Subcutaneous abdominal adipose tissue (tissue), 5 donors: ENCODE results near the gene FAN1.
A peak's percentile ranks its signal among the peaks of the same experiment; 100 is the strongest.

Experiments used
- H3K27ac ChIP-seq: one replicate; pipeline ENCODE4 v1.7.0; 2013; ENCODE audit warnings: low read depth, mild to moderate bottlenecking, inconsistent platforms, low read length, moderate library complexity
- H3K27me3 ChIP-seq, 5 donors: one replicate each; pipeline ENCODE4 v1.7.0; 2013; ENCODE audit warnings: low read length in 5 of 5, inconsistent platforms in 1 of 5; ENCODE audit not compliant: control insufficient read depth in 5 of 5, insufficient read depth in 4 of 5
- H3K36me3 ChIP-seq, 5 donors: one replicate each; pipeline ENCODE4 v1.7.0; 2013; ENCODE audit warnings: low read length in 5 of 5; ENCODE audit not compliant: control insufficient read depth in 5 of 5, insufficient read depth in 5 of 5
- H3K4me1 ChIP-seq, 5 donors: one replicate each; pipeline ENCODE4 v1.7.0; 2013; ENCODE audit warnings: low read length in 5 of 5, mild to moderate bottlenecking in 3 of 5, moderate library complexity in 1 of 5; ENCODE audit not compliant: control insufficient read depth in 5 of 5, insufficient read depth in 5 of 5
- H3K4me3 ChIP-seq, 5 donors: one replicate each; pipeline ENCODE4 v1.7.0; 2013; ENCODE audit warnings: low read length in 5 of 5, low read depth in 1 of 5
- H3K9ac ChIP-seq, 5 donors: one replicate each; pipeline ENCODE4 v1.7.0; 2013; ENCODE audit warnings: low read length in 5 of 5, mild to moderate bottlenecking in 4 of 5, moderate library complexity in 3 of 5
- H3K9me3 ChIP-seq, 5 donors: one replicate each; pipeline ENCODE4 v1.7.0; 2013; ENCODE audit warnings: low read length in 5 of 5; ENCODE audit not compliant: control insufficient read depth in 5 of 5
- donor health status: healthy.
- donor health status: healthy.
- donor health status: healthy.
- donor health status: healthy.
- donor health status: healthy.

The FAN1 gene

DNA sequence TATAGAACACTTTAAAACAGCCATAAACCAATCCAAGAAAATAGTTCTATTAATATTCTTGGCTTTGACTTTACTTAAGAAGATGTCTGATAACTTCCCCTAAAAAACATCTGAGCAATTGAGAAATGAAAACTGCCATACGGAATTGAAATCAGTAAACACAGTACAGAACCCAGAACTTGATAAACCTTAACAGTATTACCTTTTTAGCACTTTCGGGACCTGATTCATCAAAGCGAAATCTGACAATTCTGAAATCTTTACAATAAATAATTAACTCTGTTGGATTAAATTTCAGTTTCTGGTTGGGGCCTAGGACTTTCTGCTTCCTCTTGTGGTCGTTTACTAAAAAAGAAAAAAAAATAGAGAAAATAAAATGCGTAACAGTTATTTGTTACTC is 70.4 kb downstream of the FAN1 start:
- Histone ChIP-seq H3K4me3 (no peak overlapping the region), H3K27me3 (no peaks in the 10 kb centered on the region)

GRCh38 chr15:30978328-30978727 is 74.6 kb downstream of the FAN1 start:
- peaks cover 3 to 41% (median 27%) of the 10 kb centered on the region in 5 donors for H3K4me1 ChIP-seq
- H3K36me3 ChIP-seq, result peaks cover 26 to 47% (median 35%) of the 10 kb centered on the region in 5 donors

More for the DNA sequence above, 70.4 kb downstream of the FAN1 start:
- no peaks in the 10 kb centered on the region for H3K9me3 ChIP-seq
- H3K27ac ChIP-seq, result no peak overlapping the region
- H3K9ac ChIP-seq, result no peak overlapping the region
- H3K36me3 ChIP-seq, result peaks cover 18 to 47% (median 42%) of the 10 kb centered on the region in 5 donors
- peaks cover 3 to 18% (median 9%) of the 10 kb centered on the region in 5 donors for H3K4me1 ChIP-seq

GRCh38 chr15:30979457-30979856 is 75.7 kb downstream of the FAN1 start:
- H3K4me3 ChIP-seq, result no peak overlapping the region
- peaks cover 5 to 52% (median 38%) of the 10 kb centered on the region in 5 donors for H3K4me1 ChIP-seq
- no peaks in the 10 kb centered on the region for H3K27me3 ChIP-seq
- no peaks in the 10 kb centered on the region for H3K9me3 ChIP-seq
- no peak overlapping the region for H3K27ac ChIP-seq
- H3K36me3 ChIP-seq, result peaks cover 22 to 40% (median 27%) of the 10 kb centered on the region in 5 donors
- H3K9ac ChIP-seq, result no peak overlapping the region

More at GRCh38 chr15:30978328-30978727, 74.6 kb downstream of the FAN1 start:
- Histone ChIP-seq H3K27me3 (no peaks in the 10 kb centered on the region), H3K27ac (no peak overlapping the region), H3K9ac (no peak overlapping the region), H3K4me3 (no peak overlapping the region), H3K9me3 (no peaks in the 10 kb centered on the region)

- no peaks in the 10 kb centered on the region for H3K27me3 ChIP-seq
- H3K9ac ChIP-seq, result peak overlapping the region in 2 of 5 donors; percentile 19 to 56
- peak overlapping the region; percentile 41 for H3K27ac ChIP-seq
- H3K4me3 ChIP-seq, result no peak overlapping the region
- peaks cover 19 to 40% (median 30%) of the 10 kb centered on the region in 5 donors for H3K36me3 ChIP-seq
- peaks cover 18 to 65% (median 55%) of the 10 kb centered on the region in 5 donors for H3K4me1 ChIP-seq
- no peaks in the 10 kb centered on the region for H3K9me3 ChIP-seq
Observed at GRCh38 chr15:30984118-30984517, 80.4 kb downstream of the FAN1 start.

DNA sequence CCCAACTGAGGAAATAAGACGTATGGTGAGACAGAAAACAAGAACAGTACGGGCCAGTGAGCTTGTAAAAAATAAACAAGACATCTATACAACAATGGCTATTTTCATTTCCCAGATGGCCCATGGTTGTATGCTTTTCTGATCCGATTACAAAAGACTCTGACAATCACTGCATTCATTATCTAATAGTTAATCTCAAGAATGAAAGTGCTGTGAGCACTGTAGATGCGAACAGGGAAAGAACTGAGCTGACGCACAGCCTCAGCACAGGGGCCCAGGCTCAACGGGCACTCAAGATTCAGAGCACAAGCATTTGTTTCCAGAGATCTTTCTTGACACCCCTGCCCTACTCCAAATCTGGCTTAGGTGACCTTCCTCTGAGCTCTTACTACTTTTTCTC is 80.8 kb downstream of the FAN1 start:
- H3K4me3 ChIP-seq, result peak overlapping the region in 2 of 5 donors; percentile 4 to 18
- peaks cover 18 to 65% (median 56%) of the 10 kb centered on the region in 5 donors for H3K4me1 ChIP-seq
- H3K9ac ChIP-seq, result peak overlapping the region in 1 of 5 donors; percentile 19

DNA sequence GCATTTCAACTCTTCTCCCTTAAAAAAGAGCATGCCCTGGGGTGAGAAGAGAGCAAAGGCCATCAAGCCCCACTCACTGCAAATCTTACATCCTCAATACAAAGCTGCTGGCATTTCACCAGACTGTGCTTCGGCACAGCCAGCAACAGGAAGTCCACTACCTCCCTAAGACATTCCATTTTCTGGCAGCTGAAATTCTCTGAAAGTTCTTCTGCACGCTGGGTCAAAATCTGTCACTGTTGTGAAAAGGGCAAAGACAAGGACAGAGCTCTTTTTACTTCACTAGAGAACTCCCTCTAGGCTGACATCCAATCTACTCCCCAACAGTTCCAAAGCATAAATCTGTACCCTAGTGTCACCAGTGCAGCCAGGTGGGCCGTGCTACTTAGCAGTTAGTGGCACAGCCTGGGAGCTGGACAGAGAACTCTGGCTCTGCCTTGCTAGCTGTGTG is 81.4 kb downstream of the FAN1 start:
- peak overlapping the region; percentile 41 for H3K27ac ChIP-seq
- peak overlapping the region in 2 of 5 donors; percentile 18 to 24 for H3K4me3 ChIP-seq
- H3K9me3 ChIP-seq, result no peaks in the 10 kb centered on the region
- H3K4me1 ChIP-seq, result peaks cover 18 to 65% (median 56%) of the 10 kb centered on the region in 5 donors
- peak overlapping the region in 2 of 5 donors; percentile 19 to 53 for H3K9ac ChIP-seq
- H3K36me3 ChIP-seq, result peaks cover 12 to 36% (median 27%) of the 10 kb centered on the region in 5 donors
- H3K27me3 ChIP-seq, result no peaks in the 10 kb centered on the region

More for the DNA sequence above, 80.8 kb downstream of the FAN1 start:
- no peaks in the 10 kb centered on the region for H3K9me3 ChIP-seq
- H3K36me3 ChIP-seq, result peaks cover 18 to 40% (median 30%) of the 10 kb centered on the region in 5 donors
- H3K27me3 ChIP-seq, result no peaks in the 10 kb centered on the region
- peak overlapping the region; percentile 41 for H3K27ac ChIP-seq

DNA sequence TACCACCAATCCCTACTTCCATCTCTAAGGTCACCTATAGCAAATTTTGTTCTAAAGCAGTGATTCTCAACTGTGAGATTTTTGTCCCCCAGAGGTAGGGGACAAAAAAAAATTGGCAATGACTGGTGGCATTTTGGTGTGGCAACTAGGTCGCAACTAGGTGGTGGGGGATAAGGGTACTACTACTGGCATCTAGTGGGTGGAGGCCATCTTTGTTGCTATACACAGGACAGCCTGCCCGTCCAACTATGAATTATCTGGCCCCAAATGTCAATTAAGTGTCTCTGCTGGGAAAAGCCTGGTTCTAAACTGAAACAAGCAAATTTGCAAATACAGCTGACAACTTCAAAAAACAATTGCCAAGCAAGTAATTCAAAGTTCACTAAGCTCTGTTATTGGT is 86.3 kb downstream of the FAN1 start:
- peaks cover 0 to 18% (median 12%) of the 10 kb centered on the region in 5 donors for H3K36me3 ChIP-seq
- H3K4me3 ChIP-seq, result peak overlapping the region; percentile 88 to 97 (median 94)
- no peaks in the 10 kb centered on the region for H3K27me3 ChIP-seq
- H3K9ac ChIP-seq, result peak overlapping the region in 4 of 5 donors; percentile 14 to 98 (median 87)
- peaks cover 12 to 47% (median 44%) of the 10 kb centered on the region in 5 donors for H3K4me1 ChIP-seq
- H3K9me3 ChIP-seq, result no peaks in the 10 kb centered on the region
- H3K27ac ChIP-seq, result peak overlapping the region; percentile 94

DNA sequence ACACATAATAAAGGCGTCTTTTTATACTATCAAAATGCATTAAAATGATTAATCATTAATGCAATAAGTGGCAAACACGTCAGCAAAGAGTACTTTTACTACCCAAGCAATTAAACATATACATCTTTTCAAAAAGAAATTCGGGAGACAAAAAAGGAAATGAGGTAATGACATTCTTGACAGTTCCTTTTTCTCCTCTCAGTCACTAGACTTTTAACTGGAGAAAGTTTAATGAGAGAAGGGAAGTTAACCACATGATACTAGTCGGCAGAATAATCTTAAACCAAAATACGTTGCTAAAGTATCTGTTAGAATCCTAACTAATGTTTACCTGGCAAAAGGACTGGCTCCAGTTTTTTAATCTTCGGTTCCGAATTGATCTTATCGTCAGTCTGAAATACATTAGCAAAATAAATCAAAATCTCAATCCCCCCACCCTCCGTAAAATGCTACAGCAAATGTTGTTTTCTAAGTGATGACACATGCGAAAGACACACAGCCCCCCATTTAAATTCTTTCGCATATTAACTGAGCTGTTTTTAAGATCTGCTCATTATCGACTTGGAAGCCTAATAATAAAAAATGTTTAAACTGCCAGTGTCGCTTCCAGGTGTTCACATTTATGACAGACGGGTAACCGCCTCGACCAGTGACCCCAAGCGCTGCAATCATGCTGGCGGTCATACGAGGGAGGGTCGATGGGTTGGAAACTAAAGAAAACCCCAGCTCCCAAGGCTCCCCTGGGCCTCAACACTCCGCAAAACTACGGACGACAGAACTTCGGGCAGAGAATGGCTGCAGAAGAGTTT is 86.9 kb downstream of the FAN1 start:
- Histone ChIP-seq H3K36me3 (peaks cover 0 to 13% (median 9%) of the 10 kb centered on the region in 5 donors), H3K27ac (peak overlapping the region; percentile 94), H3K4me3 (peak overlapping the region; percentile 88 to 97 (median 94)), H3K9ac (peak overlapping the region; percentile 83 to 98 (median 91)), H3K4me1 (peaks cover 7 to 41% (median 38%) of the 10 kb centered on the region in 5 donors), H3K27me3 (no peaks in the 10 kb centered on the region), H3K9me3 (no peaks in the 10 kb centered on the region)

GRCh38 chr15:30991255-30992235 is 87.8 kb downstream of the FAN1 start, which contains the start of gene MTMR10:
Gene MTMR10 (minus strand): TSS chr15:30991628. CDS start chr15:30991506, 122 bp downstream.
- Histone ChIP-seq H3K9ac (peak within 1 kb of the TSS; percentile 83 to 98 (median 91)), H3K27ac (peak within 1 kb of the TSS; percentile 94), H3K4me3 (peak within 1 kb of the TSS; percentile 88 to 97 (median 94)), H3K9me3 (no peaks in the 10 kb centered on the region), H3K36me3 (peaks cover 0 to 7% (median 2%) of the 10 kb centered on the region in 5 donors), H3K4me1 (peaks cover 7 to 35% (median 34%) of the 10 kb centered on the region in 5 donors), H3K27me3 (no peaks in the 10 kb centered on the region)
